HG02973 (cell line): Measurements from ENCODE around the gene HMGCL.

Source experiments
- ATAC-seq: cut with Tn5 transposase; IDR thresholded peaks from one replicate; pipeline ENCODE4 v1.9.1; 2021; ENCODE audit warnings: moderate library complexity; ENCODE audit not compliant: unreplicated experiment

HMGCL gene

DNA sequence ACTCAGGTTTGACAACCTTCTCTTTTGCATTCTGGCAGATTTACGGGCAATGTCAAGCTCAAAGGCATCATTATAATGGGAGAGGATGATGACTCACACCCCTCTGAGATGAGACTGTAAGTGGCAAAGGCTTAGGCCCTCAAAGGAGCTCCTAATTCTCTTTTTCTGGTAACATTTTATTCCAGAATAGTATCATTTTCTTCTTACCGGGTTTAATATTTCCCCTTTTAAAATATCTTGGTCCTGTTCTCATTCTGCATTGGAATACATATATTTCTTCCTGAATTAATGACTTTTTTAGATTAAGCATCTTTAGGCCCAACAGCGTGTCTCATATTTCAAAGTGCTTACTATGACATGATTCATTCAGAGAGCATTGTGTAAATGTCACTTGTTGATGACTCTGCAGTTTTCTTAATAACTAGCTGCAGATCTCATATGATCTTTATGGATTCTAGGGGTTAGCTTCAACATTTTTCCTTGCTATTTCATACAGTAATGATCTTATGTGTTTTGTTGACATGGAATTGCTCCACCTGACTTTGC, 45.3 kb downstream of the HMGCL start:
- no peak for ATAC-seq

DNA sequence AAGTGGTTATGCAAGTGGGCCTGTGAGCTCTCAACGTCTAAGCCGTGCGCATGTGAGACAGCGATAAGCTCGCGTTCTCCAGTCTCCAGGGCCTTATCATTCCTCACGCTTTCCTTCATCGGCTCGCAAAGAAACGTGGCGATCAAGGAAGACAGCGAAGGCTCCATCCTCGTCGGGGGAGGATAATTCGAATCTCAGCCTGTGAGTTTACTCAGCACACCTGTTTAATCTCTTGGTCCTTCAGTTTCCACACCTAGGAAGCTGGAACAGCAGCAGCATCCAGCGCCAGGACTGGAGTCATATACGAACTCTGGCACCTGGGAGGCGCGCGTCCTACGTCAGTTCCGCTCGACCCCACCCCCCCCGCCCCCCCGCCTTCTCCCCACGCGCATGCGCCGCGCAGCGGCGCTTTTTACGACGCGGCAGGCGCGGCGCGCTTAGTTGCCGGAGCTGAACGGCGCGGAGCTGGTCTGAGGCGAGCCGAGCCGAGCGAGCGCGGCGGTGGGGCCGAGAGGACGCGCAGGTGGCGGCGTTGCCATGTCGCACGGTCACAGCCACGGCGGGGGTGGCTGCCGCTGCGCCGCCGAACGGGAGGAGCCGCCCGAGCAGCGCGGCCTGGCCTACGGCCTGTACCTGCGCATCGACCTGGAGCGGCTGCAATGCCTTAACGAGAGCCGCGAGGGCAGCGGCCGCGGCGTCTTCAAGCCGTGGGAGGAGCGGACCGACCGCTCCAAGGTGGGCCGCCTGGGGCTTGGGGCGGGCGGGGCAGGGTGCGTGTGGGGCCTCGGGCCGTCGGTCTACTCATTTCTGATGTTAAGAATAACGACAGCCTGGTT, 47.0 kb downstream of the HMGCL start, which contains the start of gene PITHD1:
Gene PITHD1, plus strand, starts transcription at position 440 of the 836 bp plus-strand sequence. Its CDS starts 98 bp downstream, at position 538.
- peak; percentile 76 for ATAC-seq

DNA sequence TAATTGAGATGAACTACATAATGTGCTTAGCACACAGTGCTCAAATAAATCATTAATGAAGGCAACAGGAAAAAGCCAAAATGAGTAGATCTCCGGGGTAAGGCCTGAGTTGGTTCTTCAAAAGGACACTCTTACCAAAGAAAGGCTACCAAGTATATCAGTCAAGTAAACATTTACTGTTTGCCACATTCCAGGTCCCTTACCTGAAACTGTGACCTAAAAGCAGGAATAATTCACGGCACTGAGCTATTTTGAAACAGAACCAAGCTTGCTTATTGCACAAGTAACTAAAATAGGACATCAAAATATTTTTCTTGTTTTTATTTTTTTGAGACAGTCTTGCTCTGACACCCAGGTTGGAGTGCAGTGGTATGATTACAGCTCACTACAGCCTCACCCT, 49.0 kb downstream of the HMGCL start:
- no peak for ATAC-seq

DNA sequence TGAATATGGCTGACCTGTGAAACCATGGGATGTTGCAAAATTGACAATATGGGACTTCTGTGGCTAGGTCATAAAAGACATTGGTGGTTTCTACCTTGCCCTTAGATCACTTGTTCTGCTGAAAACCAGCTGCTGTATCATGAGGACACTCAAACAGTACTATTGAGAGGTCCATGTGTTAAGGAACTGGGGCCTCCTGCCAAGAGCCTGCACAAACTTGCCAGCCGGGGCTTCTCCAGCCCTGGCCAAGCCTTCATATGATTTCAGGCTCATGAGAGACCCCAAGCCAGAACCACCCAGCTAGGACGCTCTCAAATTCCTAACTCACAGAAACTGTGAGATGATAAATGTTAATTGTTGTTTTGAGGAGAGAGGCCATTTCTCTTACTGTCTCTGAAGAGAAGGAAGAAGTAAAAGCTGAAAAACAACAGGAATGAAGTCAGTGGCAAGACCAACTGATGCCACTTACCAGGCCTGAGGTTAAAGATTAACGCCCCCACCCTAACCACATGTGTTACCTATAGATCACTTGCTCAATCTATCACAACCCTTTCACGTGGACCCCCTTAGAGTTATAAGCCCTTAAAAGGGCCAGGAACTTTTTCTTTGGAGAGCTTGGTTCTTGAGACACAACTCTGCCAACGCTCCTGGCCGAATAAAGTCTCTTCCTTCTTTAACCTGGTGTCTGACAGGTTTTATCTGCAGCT, 50.9 kb downstream of the HMGCL start:
- ATAC-seq = no peak

DNA sequence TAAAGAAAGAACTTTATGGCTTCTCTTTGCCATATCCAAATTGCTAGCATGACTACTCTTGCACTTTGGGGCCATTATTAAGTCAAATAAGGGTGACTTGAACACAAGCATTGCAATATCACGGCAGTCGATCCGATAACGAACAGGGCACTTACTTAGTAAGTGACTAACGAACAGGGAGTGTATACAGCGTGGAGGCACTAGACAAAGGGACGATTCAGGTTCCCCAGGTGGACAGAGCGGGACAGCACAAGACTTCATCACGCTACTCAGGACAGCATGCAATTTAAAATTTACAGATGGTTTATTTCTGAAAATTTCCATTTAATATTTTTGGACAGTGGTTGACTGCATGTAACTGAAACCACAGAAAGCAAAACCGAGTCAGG, 52.4 kb downstream of the HMGCL start:
- no peak for ATAC-seq

DNA sequence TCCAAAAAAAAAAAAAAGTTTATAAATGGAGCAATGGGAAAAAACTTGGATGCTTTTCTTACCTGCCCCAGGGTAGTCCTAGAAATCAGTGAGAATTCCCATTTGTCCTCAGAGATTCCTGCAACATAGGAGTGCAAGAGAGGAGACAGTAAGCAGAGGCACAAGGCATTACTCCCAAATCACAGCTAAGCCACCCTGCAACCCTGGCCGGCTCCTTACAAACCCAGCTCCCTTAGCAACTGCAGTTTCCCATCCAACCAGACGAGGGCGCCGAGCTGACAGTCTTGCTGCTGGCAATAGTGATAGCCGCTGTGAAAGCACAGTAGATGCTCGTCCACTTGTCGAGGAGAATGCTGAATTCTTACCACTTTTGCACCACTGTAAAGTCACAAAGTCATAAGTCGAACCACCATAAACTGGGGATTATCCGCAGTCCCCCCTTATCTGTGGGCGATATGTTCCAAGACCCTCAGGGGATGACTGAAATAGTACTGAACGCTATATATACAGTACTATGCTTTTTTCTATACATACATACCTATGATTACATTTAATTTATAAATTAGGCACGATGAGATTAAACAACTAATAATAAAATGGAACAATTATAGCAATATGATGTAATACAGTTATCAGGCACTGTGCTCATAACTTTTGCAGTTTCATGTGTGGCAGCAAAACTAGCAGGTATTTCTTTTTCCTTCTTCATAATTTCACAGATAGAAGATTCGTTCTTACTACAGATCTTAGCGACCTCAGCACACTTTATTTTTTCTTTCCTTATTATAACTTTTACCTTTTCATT, 53.0 kb downstream of the HMGCL start:
- ATAC-seq = no peak

DNA sequence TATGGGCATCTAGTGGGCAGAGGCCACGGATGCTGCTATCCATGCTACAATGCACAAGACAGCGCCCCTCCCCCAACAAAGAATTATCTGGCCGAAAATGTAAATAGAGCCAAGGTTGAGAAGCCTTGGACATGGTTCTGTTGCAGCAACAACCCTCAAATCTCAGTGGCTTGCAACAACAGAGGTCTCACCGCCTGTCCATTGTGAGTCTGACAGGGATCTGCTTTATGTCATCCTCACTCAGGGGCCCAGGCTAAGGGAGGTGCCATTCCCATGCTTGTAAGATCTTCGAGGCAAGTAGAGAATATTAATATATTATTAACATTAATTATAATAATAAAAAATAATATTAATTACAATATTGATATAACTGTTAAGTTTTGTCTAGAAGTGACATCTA, 56.5 kb downstream of the HMGCL start:
- no peak for ATAC-seq

DNA sequence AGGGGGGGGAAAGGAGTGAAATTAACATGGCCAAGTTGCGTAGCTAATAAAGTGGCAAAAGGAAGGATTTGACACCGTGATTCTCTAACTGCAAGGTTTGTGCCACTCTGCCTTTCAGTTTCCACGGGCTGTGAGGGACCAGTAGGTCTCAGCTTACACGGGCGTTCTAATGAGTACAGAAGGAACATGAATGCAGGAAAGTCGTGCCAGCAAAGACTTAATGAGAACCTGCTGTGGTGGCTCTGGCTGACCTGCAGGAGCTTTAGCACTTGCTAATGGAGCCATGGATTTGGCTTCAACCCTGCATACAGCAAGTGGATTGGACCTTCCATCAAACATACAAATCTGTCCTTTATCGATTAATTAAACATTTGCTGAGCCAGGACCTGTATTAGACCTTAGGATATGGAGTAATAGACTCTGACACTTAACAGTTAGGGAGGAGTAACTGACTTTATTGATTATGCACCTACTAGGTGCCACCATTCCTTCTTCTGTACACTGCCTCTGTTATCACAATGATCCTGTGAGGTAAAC, 62.1 kb downstream of the HMGCL start:
- ATAC-seq = no peak

DNA sequence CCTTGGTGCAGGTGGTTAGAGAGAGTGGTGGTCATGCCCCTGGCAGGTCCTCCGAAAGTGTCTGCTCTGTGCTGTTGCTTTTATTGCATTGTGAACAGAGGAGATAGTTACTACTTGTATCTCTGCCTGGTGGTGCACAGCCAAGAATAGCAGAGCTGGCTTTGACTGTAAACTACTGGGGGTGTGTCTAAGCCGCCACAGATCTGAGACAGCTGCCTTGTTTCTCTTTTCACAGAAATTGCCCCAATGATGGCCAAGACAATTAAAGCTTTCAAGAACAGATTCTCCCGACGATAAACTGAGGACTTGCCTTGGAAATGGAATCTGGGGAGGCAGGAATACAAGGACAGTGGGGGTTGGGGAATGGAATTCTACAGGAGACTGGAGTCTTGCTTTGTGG, 66.0 kb downstream of the HMGCL start:
- ATAC-seq = no peak

DNA sequence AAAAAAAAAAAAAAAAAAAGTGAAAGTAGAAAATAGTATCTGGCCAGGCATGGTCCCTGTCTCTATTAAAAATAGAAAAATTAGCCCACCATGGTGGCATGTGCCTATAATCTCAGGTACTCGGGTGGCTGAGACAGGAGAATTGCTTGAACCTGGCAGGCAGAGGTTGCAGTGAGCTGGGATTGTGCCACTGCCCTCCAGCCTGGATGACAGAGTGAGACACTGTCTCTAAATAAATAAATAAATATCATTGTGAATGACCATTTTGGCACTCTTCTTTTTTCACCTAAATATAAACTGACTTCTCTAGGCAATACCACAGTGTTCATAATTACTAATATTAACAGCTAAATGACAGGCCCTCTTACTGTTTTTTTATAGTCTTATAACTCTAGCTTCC, 67.4 kb downstream of the HMGCL start:
- ATAC-seq = no peak

DNA sequence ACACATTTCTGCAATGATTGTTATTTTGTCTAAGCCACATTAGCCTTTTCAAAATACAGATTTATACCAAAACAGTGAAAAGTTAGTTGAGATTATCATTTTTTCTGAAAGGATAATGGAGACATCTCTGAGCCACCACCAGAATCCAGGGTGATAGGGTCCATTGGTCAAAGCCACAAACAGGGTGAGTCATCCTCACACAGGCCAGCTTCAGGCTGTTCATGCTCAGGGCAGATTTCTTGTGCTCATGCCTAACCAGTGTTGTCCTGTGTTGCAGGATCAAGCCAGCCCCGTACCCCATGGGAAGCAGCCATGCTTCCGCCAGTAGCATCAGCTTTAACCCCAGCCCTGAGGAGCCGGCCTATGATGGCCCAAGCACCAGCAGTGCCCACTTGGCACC, 68.6 kb downstream of the HMGCL start:
- no peak for ATAC-seq

DNA sequence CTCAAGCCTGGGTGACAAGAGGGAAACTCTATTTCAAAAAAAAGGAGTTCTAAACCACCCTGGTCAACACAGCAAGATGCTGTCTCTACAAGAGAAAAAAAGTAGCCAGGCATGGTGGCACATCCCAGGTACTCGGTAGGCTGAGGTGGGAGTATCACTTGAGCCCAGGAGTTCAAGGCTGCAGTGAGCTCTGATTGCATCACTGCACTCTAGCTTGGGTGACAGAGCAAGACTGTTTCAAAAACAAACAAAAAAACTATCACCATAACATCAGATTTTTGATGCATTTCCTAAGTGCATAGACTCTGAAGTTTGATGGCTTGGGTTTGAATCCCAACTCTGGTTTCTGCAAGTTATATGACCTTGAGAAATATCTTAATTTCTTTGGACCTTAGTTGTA, 72.3 kb downstream of the HMGCL start:
- no peak for ATAC-seq
